ENCODE results near the gene SMNDC1.
"Not testable (repeated sequence)": the region's sequence is repeated elsewhere in the genome, so short reads cannot be mapped to it uniquely, and the experiment has no call there.

SMNDC1 gene

GRCh38 chr10:110274072-110274627 is 30.6 kb downstream of the SMNDC1 start:
- Histone ChIP-seq H3K18ac (ENCODE audit: low read length) (no peak overlapping the region), H3K79me2 (ENCODE audit: control insufficient read depth, insufficient read depth, low read length, poor library complexity) (no peaks in the 10 kb centered on the region), H4K91ac (ENCODE audit: low read depth, low read length) (no peak overlapping the region), H3K27me3 (ENCODE audit: insufficient read depth, low read length) (no peaks in the 10 kb centered on the region), H3K4me2 (ENCODE audit: low read length) (no peak overlapping the region), H3K4me1 (ENCODE audit: control insufficient read depth in 1 of 2, insufficient read depth in 2 of 2, low read length in 2 of 2) (no peaks in the 10 kb centered on the region), H3K36me3 (ENCODE audit: control insufficient read depth in 1 of 2, insufficient read depth in 2 of 2, low read length in 2 of 2) (no peaks in the 10 kb centered on the region), H2BK120ac (ENCODE audit: insufficient read depth, low read length, poor library complexity) (no peak overlapping the region), H3K23ac (ENCODE audit: low read length) (no peak overlapping the region), H2AFZ (ENCODE audit: insufficient read depth, low read length, poor library complexity) (no peak overlapping the region), H3K14ac (ENCODE audit: low read length) (no peak overlapping the region), H3K4me3 (ENCODE audit: low read depth, low read length) (no peak overlapping the region), H4K8ac (ENCODE audit: low read depth, low read length) (no peak overlapping the region), H2AK5ac (ENCODE audit: low read length) (no peak overlapping the region), H3K27ac (ENCODE audit: low read depth, low read length) (no peak overlapping the region), H3K4ac (ENCODE audit: low read depth, low read length) (no peak overlapping the region), H4K12ac (ENCODE audit: low read depth, low read length) (no peak overlapping the region), H3K9me3 (ENCODE audit: insufficient read depth, low read depth, low read length) (no peaks in the 10 kb centered on the region), H2BK12ac (ENCODE audit: low read length) (no peak overlapping the region), H2BK5ac (ENCODE audit: low read depth, low read length, poor library complexity) (no peak overlapping the region), H3K9ac (ENCODE audit: low read length) (no peak overlapping the region), H3K79me1 (ENCODE audit: low read length) (no peaks in the 10 kb centered on the region)
- no peak for DNase-seq

GRCh38 chr10:110273474-110273873 is 31.2 kb downstream of the SMNDC1 start:
- DNase-seq, result peak; percentile 11 to 55
- Histone ChIP-seq H3K18ac (ENCODE audit: low read length) (no peak overlapping the region), H2BK5ac (ENCODE audit: low read depth, low read length, poor library complexity) (no peak overlapping the region), H2BK120ac (ENCODE audit: insufficient read depth, low read length, poor library complexity) (no peak overlapping the region), H3K79me1 (ENCODE audit: low read length) (no peaks in the 10 kb centered on the region), H2BK12ac (ENCODE audit: low read length) (no peak overlapping the region), H3K27me3 (ENCODE audit: insufficient read depth, low read length) (no peaks in the 10 kb centered on the region), H3K4me1 (ENCODE audit: control insufficient read depth in 1 of 2, insufficient read depth in 2 of 2, low read length in 2 of 2) (no peaks in the 10 kb centered on the region), H3K27ac (ENCODE audit: low read depth, low read length) (no peak overlapping the region), H3K79me2 (ENCODE audit: control insufficient read depth, insufficient read depth, low read length, poor library complexity) (no peaks in the 10 kb centered on the region), H3K14ac (ENCODE audit: low read length) (no peak overlapping the region), H3K36me3 (ENCODE audit: control insufficient read depth in 1 of 2, insufficient read depth in 2 of 2, low read length in 2 of 2) (no peaks in the 10 kb centered on the region), H3K4me2 (ENCODE audit: low read length) (no peak overlapping the region), H2AFZ (ENCODE audit: insufficient read depth, low read length, poor library complexity) (no peak overlapping the region), H3K4me3 (ENCODE audit: low read depth, low read length) (no peak overlapping the region), H4K91ac (ENCODE audit: low read depth, low read length) (no peak overlapping the region), H3K9ac (ENCODE audit: low read length) (no peak overlapping the region), H3K9me3 (ENCODE audit: insufficient read depth, low read depth, low read length) (no peaks in the 10 kb centered on the region), H3K23ac (ENCODE audit: low read length) (no peak overlapping the region), H2AK5ac (ENCODE audit: low read length) (no peak overlapping the region), H4K12ac (ENCODE audit: low read depth, low read length) (no peak overlapping the region), H4K8ac (ENCODE audit: low read depth, low read length) (no peak overlapping the region), H3K4ac (ENCODE audit: low read depth, low read length) (no peak overlapping the region)
- no CpG with 5 or more reads among the region's 4 CpGs for WGBS (ENCODE audit: extremely low coverage, insufficient coverage, insufficient read length)

GRCh38 chr10:110272995-110273394 is 31.7 kb downstream of the SMNDC1 start:
- H3K18ac ChIP-seq (ENCODE audit: low read length); H3K79me2 ChIP-seq (ENCODE audit: control insufficient read depth, insufficient read depth, low read length, poor library complexity); H4K91ac ChIP-seq (ENCODE audit: low read depth, low read length); H3K23ac ChIP-seq (ENCODE audit: low read length); H2BK120ac ChIP-seq (ENCODE audit: insufficient read depth, low read length, poor library complexity); H3K4me3 ChIP-seq (ENCODE audit: low read depth, low read length); H3K4me2 ChIP-seq (ENCODE audit: low read length); H3K9ac ChIP-seq (ENCODE audit: low read length); H2AFZ ChIP-seq (ENCODE audit: insufficient read depth, low read length, poor library complexity); DNase-seq; H2BK5ac ChIP-seq (ENCODE audit: low read depth, low read length, poor library complexity); H3K36me3 ChIP-seq (ENCODE audit: control insufficient read depth in 1 of 2, insufficient read depth in 2 of 2, low read length in 2 of 2); H4K8ac ChIP-seq (ENCODE audit: low read depth, low read length); H3K9me3 ChIP-seq (ENCODE audit: insufficient read depth, low read depth, low read length); H3K4ac ChIP-seq (ENCODE audit: low read depth, low read length); H2AK5ac ChIP-seq (ENCODE audit: low read length); H3K79me1 ChIP-seq (ENCODE audit: low read length); H4K12ac ChIP-seq (ENCODE audit: low read depth, low read length); H3K14ac ChIP-seq (ENCODE audit: low read length); H3K27me3 ChIP-seq (ENCODE audit: insufficient read depth, low read length); H3K27ac ChIP-seq (ENCODE audit: low read depth, low read length); H3K4me1 ChIP-seq (ENCODE audit: control insufficient read depth in 1 of 2, insufficient read depth in 2 of 2, low read length in 2 of 2); H2BK12ac ChIP-seq (ENCODE audit: low read length): not testable (repeated sequence)
- no CpG with 5 or more reads among the region's 15 CpGs for WGBS (ENCODE audit: extremely low coverage, insufficient coverage, insufficient read length)

- Histone ChIP-seq H3K18ac (ENCODE audit: low read length) (no peak overlapping the region), H3K27me3 (ENCODE audit: insufficient read depth, low read length) (no peaks in the 10 kb centered on the region), H3K9me3 (ENCODE audit: insufficient read depth, low read depth, low read length) (no peaks in the 10 kb centered on the region), H2BK5ac (ENCODE audit: low read depth, low read length, poor library complexity) (no peak overlapping the region), H3K4me3 (ENCODE audit: low read depth, low read length) (no peak overlapping the region), H4K91ac (ENCODE audit: low read depth, low read length) (no peak overlapping the region), H2BK120ac (ENCODE audit: insufficient read depth, low read length, poor library complexity) (no peak overlapping the region), H3K4me1 (ENCODE audit: control insufficient read depth in 1 of 2, insufficient read depth in 2 of 2, low read length in 2 of 2) (no peaks in the 10 kb centered on the region), H2AFZ (ENCODE audit: insufficient read depth, low read length, poor library complexity) (no peak overlapping the region), H3K79me2 (ENCODE audit: control insufficient read depth, insufficient read depth, low read length, poor library complexity) (no peaks in the 10 kb centered on the region), H3K4ac (ENCODE audit: low read depth, low read length) (no peak overlapping the region), H2AK5ac (ENCODE audit: low read length) (no peak overlapping the region), H3K27ac (ENCODE audit: low read depth, low read length) (no peak overlapping the region), H3K36me3 (ENCODE audit: control insufficient read depth in 1 of 2, insufficient read depth in 2 of 2, low read length in 2 of 2) (no peaks in the 10 kb centered on the region), H4K12ac (ENCODE audit: low read depth, low read length) (no peak overlapping the region), H2BK12ac (ENCODE audit: low read length) (no peak overlapping the region), H3K4me2 (ENCODE audit: low read length) (no peak overlapping the region), H3K23ac (ENCODE audit: low read length) (no peak overlapping the region), H4K8ac (ENCODE audit: low read depth, low read length) (no peak overlapping the region), H3K9ac (ENCODE audit: low read length) (no peak overlapping the region), H3K79me1 (ENCODE audit: low read length) (no peaks in the 10 kb centered on the region), H3K14ac (ENCODE audit: low read length) (no peak overlapping the region)
- no CpG with 5 or more reads among the region's 4 CpGs for WGBS (ENCODE audit: extremely low coverage, insufficient coverage, insufficient read length)
- no peak for DNase-seq
These were observed 35.1 kb downstream of the SMNDC1 start for GRCh38 chr10:110269374-110270318.

Measured in trophoblast cell (in vitro differentiated cells and primary cell).